GM12878 (cell line): ENCODE results near the gene CPVL. TPM values are rescaled to one million over a fixed set of nuclear protein-coding genes. Genes with fewer than 3 reads are reported as not detected.

ENCODE experiments used
- ATAC-seq: fragments of 200-7000 bp; cut with Tn5 transposase; 3 replicates; pipeline ENCODE4 v1.9.1; 2020; ENCODE audit warnings: mild to moderate bottlenecking, moderate library complexity
- BruUV-seq: library from RNA; stranded (reverse); fragments of 400-500 nt; replicated peaks from 2 replicates; lab custom pipeline; 2021; lab: Mats Ljungman, UMichigan
- CTCF ChIA-PET: fragments of 300-600 bp; sonication (Branson Sonifier 250); formaldehyde crosslinking; extraction: SDS; loops from one replicate; lab custom pipeline; 2021; ENCODE audit warnings: inconsistent platforms; lab: Yijun Ruan, JAX
- POLR2A ChIA-PET: fragments of 350-600 bp; formaldehyde crosslinking; extraction: SDS; loops from one replicate; lab custom pipeline; 2021; ENCODE audit warnings: inconsistent platforms; lab: Charles Lee
- RAD21 ChIA-PET: fragments of 300-600 bp; sonication (Branson Sonifier 250); formaldehyde crosslinking; loops from one replicate; lab custom pipeline; 2023; ENCODE audit warnings: antibody characterized with exemption; ENCODE audit not compliant: unreplicated experiment; lab: Charles Lee
- SMC1A ChIA-PET: fragments of 300-600 bp; sonication (Branson Sonifier 250); formaldehyde crosslinking; loops from one replicate; lab custom pipeline; 2023; ENCODE audit not compliant: unreplicated experiment, uncharacterized antibody; lab: Charles Lee
- DNase-seq: peaks from one replicate; pipeline ENCODE4 v3.0.0-alpha.2; 2011; ENCODE audit warnings: low read depth, low spot score
- FAIRE-seq: peaks from 3 replicates; lab custom pipeline; 2011; peaks lifted over from hg19 to GRCh38; lab: Jason Lieb, UNC
- H2AFZ ChIP-seq: 2 replicates; pipeline ENCODE4 v1.6.0; 2011; ENCODE audit warnings: low read depth, low read length, control low read depth; ENCODE audit not compliant: control insufficient read depth
- H3K27ac ChIP-seq: 2 replicates; pipeline ENCODE4 v1.5.1; 2011; ENCODE audit warnings: control low read depth; ENCODE audit not compliant: control insufficient read depth, insufficient read depth
- H3K27me3 ChIP-seq, 2 experiments: replicated peaks in 1 of 2; 2 replicates each; pipeline versions ENCODE4 v1.6.0 to v1.6.1; 2011; ENCODE audit warnings: low read length in 1 of 2; ENCODE audit not compliant: control insufficient read depth in 2 of 2, insufficient read depth in 2 of 2
- H3K36me3 ChIP-seq, 2 experiments: 2 replicates each; pipeline ENCODE4 v1.5.1; 2011; ENCODE audit warnings: low read length in 1 of 2; ENCODE audit not compliant: control insufficient read depth in 2 of 2, insufficient read depth in 2 of 2
- H3K4me1 ChIP-seq: 2 replicates; pipeline ENCODE4 v1.6.1; 2011; ENCODE audit warnings: mild to moderate bottlenecking, low read length, moderate library complexity, mixed read lengths; ENCODE audit not compliant: control insufficient read depth, insufficient read depth
- H3K4me2 ChIP-seq: 2 replicates; pipeline ENCODE4 v1.6.0; 2011; ENCODE audit warnings: control low read depth; ENCODE audit not compliant: control insufficient read depth, insufficient read depth
- H3K4me3 ChIP-seq: fragments of 200-600 bp; sonication (generic); 2 replicates; pipeline ENCODE4 v1.5.1; 2016
- H3K79me2 ChIP-seq: 2 replicates; pipeline ENCODE4 v1.6.0; 2011; ENCODE audit warnings: low read length; ENCODE audit not compliant: control insufficient read depth, insufficient read depth
- H3K9ac ChIP-seq: 2 replicates; pipeline ENCODE4 v1.8.0; 2011; ENCODE audit warnings: low read length, control low read depth, mixed read lengths; ENCODE audit not compliant: control insufficient read depth, insufficient read depth
- H3K9me3 ChIP-seq: replicated peaks from 3 replicates; pipeline ENCODE4 v1.5.1; 2011; ENCODE audit warnings: mild to moderate bottlenecking, low read length; ENCODE audit not compliant: control insufficient read depth, insufficient read depth
- H4K20me1 ChIP-seq: 2 replicates; pipeline ENCODE4 v1.6.0; 2011; ENCODE audit not compliant: control insufficient read depth, insufficient read depth
- ATF7 ChIP-seq: fragments of 450-650 bp; IDR thresholded peaks from 2 replicates; pipeline ENCODE4 v1.6.1; 2016; ENCODE audit warnings: low read depth, mild to moderate bottlenecking
- CBX5 ChIP-seq: sonication (generic); IDR thresholded peaks from 2 replicates; pipeline ENCODE4 v1.6.1; 2016; ENCODE audit warnings: low read depth, moderate library complexity, mild to moderate bottlenecking, inconsistent platforms
- KLF5 ChIP-seq: fragments of 450-650 bp; IDR thresholded peaks from 2 replicates; pipeline ENCODE4 v1.6.1; 2014; ENCODE audit warnings: mild to moderate bottlenecking; ENCODE audit not compliant: partially characterized antibody
- NFXL1 ChIP-seq: fragments of 450-650 bp; IDR thresholded peaks from 2 replicates; pipeline ENCODE4 v1.6.1; 2017; ENCODE audit warnings: antibody characterized with exemption, mild to moderate bottlenecking, borderline replicate concordance
- RAD21 ChIP-seq: IDR thresholded peaks from 2 replicates; pipeline ENCODE4 v1.6.1; 2011; ENCODE audit warnings: mild to moderate bottlenecking, low read depth, low read length, moderate library complexity; ENCODE audit not compliant: insufficient read depth
- SUZ12 ChIP-seq: fragments of 200-600 bp; sonication (generic); IDR thresholded peaks from one replicate; pipeline ENCODE4 v1.6.1; 2018; ENCODE audit warnings: antibody characterized with exemption, mild to moderate bottlenecking; ENCODE audit not compliant: unreplicated experiment
- TAF1 ChIP-seq: IDR thresholded peaks from 2 replicates; pipeline ENCODE4 v1.6.1; 2011; ENCODE audit warnings: mild to moderate bottlenecking, low read depth, low read length, borderline replicate concordance
- ZBED1 ChIP-seq: IDR thresholded peaks from 2 replicates; pipeline ENCODE4 v1.6.1; 2016; ENCODE audit warnings: borderline replicate concordance
- WGBS: methylation state at CpG from one replicate; pipeline ENCODE4 v1.1.6; 2016; ENCODE audit warnings: low lambda C conversion rate; ENCODE audit not compliant: insufficient replicate concordance, insufficient coverage; ENCODE audit errors: missing lambda C conversion rate; 5-methylcytosine and 5-hydroxymethylcytosine counted together
- in situ Hi-C: fragments of 300-500 bp; cut with MboI; formaldehyde crosslinking; loops from 9 replicates; pipeline ENCODE4 v1.14.3; 2018; ENCODE audit warnings: mixed read lengths
- intact Hi-C: fragments of 100-400 bp; cut with micrococcal nuclease; formaldehyde crosslinking; loops from one replicate; pipeline ENCODE4 v1.14.2; 2022; ENCODE audit not compliant: unreplicated experiment
- polyA plus RNA-seq, 11 experiments: library from polyadenylated mRNA; depleted of rRNA in 4 of 11; unstranded in 6 of 11; stranded (reverse) in 5 of 11; fragments of >200 nt; fragmentation: Nextera tagmentation in 4 of 11; fragmentation: Illumina TruSeq in 1 of 11; extraction: Ambion mirVana in 4 of 11; extraction: Trizol in 1 of 11; gene quantifications; 1 replicate in 1 of 11; 2 replicates in 10 of 11; pipeline versions ENCODE4 v1.2.1 to v1.2.3, GENCODE V29; 2011 to 2016; ENCODE audit warnings: inconsistent platforms in 2 of 11, missing spikeins in 2 of 11, low read depth in 1 of 11
- total RNA-seq, 4 experiments: library from RNA; depleted of rRNA in 3 of 4; stranded (reverse); fragments of >200 nt in 3 of 4; fragmentation: Illumina TruSeq in 1 of 4; extraction: Trizol in 1 of 4; gene quantifications; 2 replicates each; pipeline versions ENCODE4 v1.2.1 to v1.2.3, GENCODE V29; 2013 to 2021
- TF ChIP-seq, protein P1 (sequence below): fragments of 450-650 bp; IDR thresholded peaks from 2 replicates; pipeline ENCODE4 v1.6.1; 2017; ENCODE audit warnings: borderline replicate concordance
- TF ChIP-seq, protein P2 (sequence below): fragments of 450-650 bp; IDR thresholded peaks from 2 replicates; pipeline ENCODE4 v1.6.1; 2017; ENCODE audit warnings: mild to moderate bottlenecking
- TF ChIP-seq, protein P3 (sequence below): fragments of 450-650 bp; IDR thresholded peaks from 2 replicates; pipeline ENCODE4 v1.6.1; 2016; ENCODE audit warnings: mild to moderate bottlenecking
- TF ChIP-seq, protein P4 (sequence below): fragments of 450-650 bp; IDR thresholded peaks from 2 replicates; pipeline ENCODE4 v1.6.1; 2018; ENCODE audit warnings: mild to moderate bottlenecking, low read depth, moderate library complexity; ENCODE audit not compliant: partially characterized antibody
- TF ChIP-seq, protein P5 (sequence below): fragments of 450-650 bp; IDR thresholded peaks from 2 replicates; pipeline ENCODE4 v1.6.1; 2016; ENCODE audit warnings: mild to moderate bottlenecking
- TF ChIP-seq, protein P6 (sequence below): IDR thresholded peaks from 2 replicates; pipeline ENCODE4 v1.6.1; 2011; ENCODE audit warnings: borderline replicate concordance, low read depth, mild to moderate bottlenecking, moderate library complexity, low read length; ENCODE audit not compliant: insufficient read depth, poor library complexity, severe bottlenecking

Gene CPVL
- total and polyA plus RNA-seq, 10 of the 15 experiments (the other 5 are each of a cell fraction or from before 2014, with no cell fraction given), result 0.59 TPM; not detected in 9

DNA sequence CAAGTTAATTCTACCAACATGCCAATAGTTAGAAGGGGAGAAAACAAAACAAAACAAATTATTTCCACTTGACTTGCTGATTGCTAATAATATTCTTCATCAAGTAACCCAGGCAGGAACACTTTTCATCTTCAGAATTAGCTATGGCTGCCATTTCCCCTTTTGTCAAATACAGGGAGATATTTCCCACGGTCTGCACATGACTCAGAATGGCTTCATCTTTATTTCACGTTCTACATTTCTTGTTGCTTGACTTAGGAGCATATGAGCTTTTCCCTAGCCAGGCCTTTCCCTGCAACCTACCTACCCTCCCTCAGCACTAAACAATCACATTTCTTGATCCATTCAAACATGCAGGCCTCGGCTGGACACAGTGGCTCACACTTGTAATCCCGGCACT is 6.5 kb downstream of the CPVL start:
- intact Hi-C loops, result no loop called here
- RAD21 ChIA-PET, result no interaction called here
- Histone ChIP-seq H4K20me1 (no peaks in the 10 kb centered on the region), H3K9ac (no peak overlapping the region), H3K4me2 (no peak overlapping the region), H3K27me3 (no peaks in the 10 kb centered on the region; a peak in 1 of 4 replicates), H3K4me3 (no peak overlapping the region), H3K79me2 (no peaks in the 10 kb centered on the region), H3K27ac (no peak overlapping the region), H2AFZ (no peak overlapping the region), H3K4me1 (no peaks in the 10 kb centered on the region), H3K9me3 (no peaks in the 10 kb centered on the region), H3K36me3 (no peaks in the 10 kb centered on the region)
- CTCF ChIA-PET, result interaction anchor here (0.7 kb wide), 1 partner anchor 661 kb away, joined by 4 read pairs; no protein-coding TSS in a partner anchor
- TF ChIP-seq CBX5 (no peak), TAF1 (no peak), ATF7 (no peak), RAD21 (no peak), ZBED1 (no peak), KLF5 (no peak), NFXL1 (no peak), SUZ12 (no peak)
- TF ChIP-seq, protein P1, sequence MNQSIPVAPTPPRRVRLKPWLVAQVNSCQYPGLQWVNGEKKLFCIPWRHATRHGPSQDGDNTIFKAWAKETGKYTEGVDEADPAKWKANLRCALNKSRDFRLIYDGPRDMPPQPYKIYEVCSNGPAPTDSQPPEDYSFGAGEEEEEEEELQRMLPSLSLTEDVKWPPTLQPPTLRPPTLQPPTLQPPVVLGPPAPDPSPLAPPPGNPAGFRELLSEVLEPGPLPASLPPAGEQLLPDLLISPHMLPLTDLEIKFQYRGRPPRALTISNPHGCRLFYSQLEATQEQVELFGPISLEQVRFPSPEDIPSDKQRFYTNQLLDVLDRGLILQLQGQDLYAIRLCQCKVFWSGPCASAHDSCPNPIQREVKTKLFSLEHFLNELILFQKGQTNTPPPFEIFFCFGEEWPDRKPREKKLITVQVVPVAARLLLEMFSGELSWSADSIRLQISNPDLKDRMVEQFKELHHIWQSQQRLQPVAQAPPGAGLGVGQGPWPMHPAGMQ, result no peak
- TF ChIP-seq, protein P2, sequence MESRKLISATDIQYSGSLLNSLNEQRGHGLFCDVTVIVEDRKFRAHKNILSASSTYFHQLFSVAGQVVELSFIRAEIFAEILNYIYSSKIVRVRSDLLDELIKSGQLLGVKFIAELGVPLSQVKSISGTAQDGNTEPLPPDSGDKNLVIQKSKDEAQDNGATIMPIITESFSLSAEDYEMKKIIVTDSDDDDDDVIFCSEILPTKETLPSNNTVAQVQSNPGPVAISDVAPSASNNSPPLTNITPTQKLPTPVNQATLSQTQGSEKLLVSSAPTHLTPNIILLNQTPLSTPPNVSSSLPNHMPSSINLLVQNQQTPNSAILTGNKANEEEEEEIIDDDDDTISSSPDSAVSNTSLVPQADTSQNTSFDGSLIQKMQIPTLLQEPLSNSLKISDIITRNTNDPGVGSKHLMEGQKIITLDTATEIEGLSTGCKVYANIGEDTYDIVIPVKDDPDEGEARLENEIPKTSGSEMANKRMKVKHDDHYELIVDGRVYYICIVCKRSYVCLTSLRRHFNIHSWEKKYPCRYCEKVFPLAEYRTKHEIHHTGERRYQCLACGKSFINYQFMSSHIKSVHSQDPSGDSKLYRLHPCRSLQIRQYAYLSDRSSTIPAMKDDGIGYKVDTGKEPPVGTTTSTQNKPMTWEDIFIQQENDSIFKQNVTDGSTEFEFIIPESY, result no peak
- TF ChIP-seq, protein P3, sequence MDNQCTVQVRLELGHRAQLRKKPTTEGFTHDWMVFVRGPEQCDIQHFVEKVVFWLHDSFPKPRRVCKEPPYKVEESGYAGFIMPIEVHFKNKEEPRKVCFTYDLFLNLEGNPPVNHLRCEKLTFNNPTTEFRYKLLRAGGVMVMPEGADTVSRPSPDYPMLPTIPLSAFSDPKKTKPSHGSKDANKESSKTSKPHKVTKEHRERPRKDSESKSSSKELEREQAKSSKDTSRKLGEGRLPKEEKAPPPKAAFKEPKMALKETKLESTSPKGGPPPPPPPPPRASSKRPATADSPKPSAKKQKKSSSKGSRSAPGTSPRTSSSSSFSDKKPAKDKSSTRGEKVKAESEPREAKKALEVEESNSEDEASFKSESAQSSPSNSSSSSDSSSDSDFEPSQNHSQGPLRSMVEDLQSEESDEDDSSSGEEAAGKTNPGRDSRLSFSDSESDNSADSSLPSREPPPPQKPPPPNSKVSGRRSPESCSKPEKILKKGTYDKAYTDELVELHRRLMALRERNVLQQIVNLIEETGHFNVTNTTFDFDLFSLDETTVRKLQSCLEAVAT, result no peak
- TF ChIP-seq, protein P4, sequence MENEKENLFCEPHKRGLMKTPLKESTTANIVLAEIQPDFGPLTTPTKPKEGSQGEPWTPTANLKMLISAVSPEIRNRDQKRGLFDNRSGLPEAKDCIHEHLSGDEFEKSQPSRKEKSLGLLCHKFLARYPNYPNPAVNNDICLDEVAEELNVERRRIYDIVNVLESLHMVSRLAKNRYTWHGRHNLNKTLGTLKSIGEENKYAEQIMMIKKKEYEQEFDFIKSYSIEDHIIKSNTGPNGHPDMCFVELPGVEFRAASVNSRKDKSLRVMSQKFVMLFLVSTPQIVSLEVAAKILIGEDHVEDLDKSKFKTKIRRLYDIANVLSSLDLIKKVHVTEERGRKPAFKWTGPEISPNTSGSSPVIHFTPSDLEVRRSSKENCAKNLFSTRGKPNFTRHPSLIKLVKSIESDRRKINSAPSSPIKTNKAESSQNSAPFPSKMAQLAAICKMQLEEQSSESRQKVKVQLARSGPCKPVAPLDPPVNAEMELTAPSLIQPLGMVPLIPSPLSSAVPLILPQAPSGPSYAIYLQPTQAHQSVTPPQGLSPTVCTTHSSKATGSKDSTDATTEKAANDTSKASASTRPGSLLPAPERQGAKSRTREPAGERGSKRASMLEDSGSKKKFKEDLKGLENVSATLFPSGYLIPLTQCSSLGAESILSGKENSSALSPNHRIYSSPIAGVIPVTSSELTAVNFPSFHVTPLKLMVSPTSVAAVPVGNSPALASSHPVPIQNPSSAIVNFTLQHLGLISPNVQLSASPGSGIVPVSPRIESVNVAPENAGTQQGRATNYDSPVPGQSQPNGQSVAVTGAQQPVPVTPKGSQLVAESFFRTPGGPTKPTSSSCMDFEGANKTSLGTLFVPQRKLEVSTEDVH, result no peak
- TF ChIP-seq, protein P5, sequence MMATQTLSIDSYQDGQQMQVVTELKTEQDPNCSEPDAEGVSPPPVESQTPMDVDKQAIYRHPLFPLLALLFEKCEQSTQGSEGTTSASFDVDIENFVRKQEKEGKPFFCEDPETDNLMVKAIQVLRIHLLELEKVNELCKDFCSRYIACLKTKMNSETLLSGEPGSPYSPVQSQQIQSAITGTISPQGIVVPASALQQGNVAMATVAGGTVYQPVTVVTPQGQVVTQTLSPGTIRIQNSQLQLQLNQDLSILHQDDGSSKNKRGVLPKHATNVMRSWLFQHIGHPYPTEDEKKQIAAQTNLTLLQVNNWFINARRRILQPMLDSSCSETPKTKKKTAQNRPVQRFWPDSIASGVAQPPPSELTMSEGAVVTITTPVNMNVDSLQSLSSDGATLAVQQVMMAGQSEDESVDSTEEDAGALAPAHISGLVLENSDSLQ, result no peak
- TF ChIP-seq, protein P6, sequence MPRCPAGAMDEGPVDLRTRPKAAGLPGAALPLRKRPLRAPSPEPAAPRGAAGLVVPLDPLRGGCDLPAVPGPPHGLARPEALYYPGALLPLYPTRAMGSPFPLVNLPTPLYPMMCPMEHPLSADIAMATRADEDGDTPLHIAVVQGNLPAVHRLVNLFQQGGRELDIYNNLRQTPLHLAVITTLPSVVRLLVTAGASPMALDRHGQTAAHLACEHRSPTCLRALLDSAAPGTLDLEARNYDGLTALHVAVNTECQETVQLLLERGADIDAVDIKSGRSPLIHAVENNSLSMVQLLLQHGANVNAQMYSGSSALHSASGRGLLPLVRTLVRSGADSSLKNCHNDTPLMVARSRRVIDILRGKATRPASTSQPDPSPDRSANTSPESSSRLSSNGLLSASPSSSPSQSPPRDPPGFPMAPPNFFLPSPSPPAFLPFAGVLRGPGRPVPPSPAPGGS, result no peak
- SMC1A ChIA-PET, result no interaction called here
- WGBS, result 0% methylated on average over 4 of the region's 4 CpGs
- in situ Hi-C loops, result no loop called here
- no peak for DNase-seq
- no peak for ATAC-seq
- POLR2A ChIA-PET, result no interaction called here
- FAIRE-seq, result no peak
- no TSS peak for BruUV-seq
